ENCODE results near the gene IL17C. TPM values are rescaled to one million over a fixed set of nuclear protein-coding genes. Genes with fewer than 3 reads are reported as not detected.

The IL17C gene
- total and polyA plus RNA-seq, 2 of the 8 experiments (the other 6 are each of a cell fraction or from before 2014, with no cell fraction given): 1.1 to 1.9 TPM

GRCh38 chr16:88650749-88651275 is 12.4 kb downstream of the IL17C start, which contains the start of gene CYBA:
CYBA (minus strand) TSS chr16:88651053; CDS start chr16:88651013, 40 bp downstream.
- peak in 1 of 2 experiments; percentile 90 for DNase-seq (ENCODE audit: low read depth in 1 of 2, low spot score in 2 of 2)
- peak in 1 of 2 experiments; percentile 69; a peak in 1 of 3 replicates for TF ChIP-seq POLR2A (IDR thresholded peaks at IDR 0.05; ENCODE audit: control extremely low read depth in 1 of 2, low read depth in 2 of 2, low read length in 2 of 2)
- no peak for TF ChIP-seq SIRT6 (IDR thresholded peaks at IDR 0.05; ENCODE audit: low read length)
- 0 out of 2 replicates have a peak, but pooled peaks have one; percentile 25 for TF ChIP-seq CREB1 (IDR thresholded peaks at IDR 0.05)
- no peak for TF ChIP-seq NRF1 (IDR thresholded peaks at IDR 0.05; ENCODE audit: low read depth, low read length)
- peak; percentile 59 for TF ChIP-seq ASH2L (IDR thresholded peaks at IDR 0.05; ENCODE audit: low read length)
- 0 out of 4 replicates have a peak, but pooled peaks of 1 of the 2 experiments have one; percentile 25 for TF ChIP-seq SIN3A (conservative IDR thresholded peaks at IDR 0.05 in 1 of 2, IDR thresholded peaks at IDR 0.05 in 1 of 2; ENCODE audit: low read depth in 1 of 2, low read length in 2 of 2)
- no peak for TF ChIP-seq BACH1 (IDR thresholded peaks at IDR 0.05; ENCODE audit: low read length)
- TF ChIP-seq TAF1 (IDR thresholded peaks at IDR 0.05; ENCODE audit: low read depth, low read length): peak; percentile 63; the same call in 1 of the 2 replicates
- peak; percentile 64 for TF ChIP-seq POLR2AphosphoS5 (IDR thresholded peaks at IDR 0.05; ENCODE audit: low read depth, low read length)
- TF ChIP-seq TAF7 (optimal IDR thresholded peaks at IDR 0.05; ENCODE audit: borderline replicate concordance, low read depth, low read length): no peak
- peak; percentile 41; the same call in 1 of the 2 replicates for TF ChIP-seq PHF8 (conservative IDR thresholded peaks at IDR 0.05; ENCODE audit: low read depth, low read length)
- peak; percentile 49 for TF ChIP-seq KDM4A (IDR thresholded peaks at IDR 0.05; ENCODE audit: low read depth, low read length, severe bottlenecking)
- TF ChIP-seq RBBP5 (IDR thresholded peaks at IDR 0.05; ENCODE audit: borderline replicate concordance, low read depth, low read length): 0 out of 2 replicates have a peak, but pooled peaks have one; percentile 31

More at GRCh38 chr16:88650749-88651275, 12.4 kb downstream of the IL17C start, which contains the start of gene CYBA:
- peaks cover 0 to 11% (median 7%) of the 10 kb centered on the region in 4 experiments; a peak in 5 of 7 replicates for H3K4me1 ChIP-seq (replicated peaks in 1 of 4; ENCODE audit: control insufficient read depth in 3 of 4, insufficient read depth in 4 of 4, low read length in 3 of 4)
- WGBS, 2 experiments (ENCODE audit: extremely low coverage in 1 of 2, insufficient coverage in 1 of 2, insufficient read length in 1 of 2, insufficient replicate concordance in 2 of 2, low coverage in 1 of 2, low lambda C conversion rate in 2 of 2, missing lambda C conversion rate in 1 of 2): 2% methylated on average over 18 of the region's 41 CpGs; no CpG with 5 or more reads in 1 of the 2 experiments
- H3K18ac ChIP-seq (ENCODE audit: extremely low read depth, low read length): peak within 1 kb of the TSS; percentile 96
- no peak within 1 kb of the TSS for H2BK15ac ChIP-seq (ENCODE audit: low read length)
- peak within 1 kb of the TSS; percentile 27; the same call in 1 of the 2 replicates for H2BK12ac ChIP-seq (ENCODE audit: low read depth, low read length)
- H3K23me2 ChIP-seq (ENCODE audit: low read depth, low read length): peaks cover 10% of the 10 kb centered on the region; the same call in 1 of the 2 replicates
- H2AK5ac ChIP-seq (ENCODE audit: low read depth, low read length): peak within 1 kb of the TSS; percentile 30; the same call in 1 of the 2 replicates
- no peak for FAIRE-seq
- H3K4ac ChIP-seq (replicated peaks; ENCODE audit: insufficient read length, low read depth, low read length): peak within 1 kb of the TSS; percentile 94
- peak within 1 kb of the TSS; percentile 69; the same call in 1 of the 2 replicates for H2BK5ac ChIP-seq (ENCODE audit: low read depth, low read length)
- H3K4me3 ChIP-seq (ENCODE audit: extremely low read depth in 1 of 4, insufficient read depth in 2 of 4, low read depth in 3 of 4, low read length in 4 of 4): peak within 1 kb of the TSS; percentile 69 to 95 (median 78)
- H3K23ac ChIP-seq (ENCODE audit: insufficient read length): no peak within 1 kb of the TSS
- ChIA-PET POLR2A (ENCODE audit: partially characterized antibody) (interaction anchor here (1.2 to 4.9 kb wide), 5 partner anchors 9 to 21 kb away, joined by 4 to 35 read pairs (median 5); partner anchors contain the start of genes IL17C and MVD), CTCF (ENCODE audit: partially characterized antibody) (interaction anchor here (0.5 to 1.6 kb wide), 3 partner anchors 14 to 136 kb away, joined by 3 to 5 read pairs (median 3); no protein-coding TSS in a partner anchor)
- 0 out of 2 replicates have a peak within 1 kb of the TSS, but pooled peaks have one; percentile 57 for H4K8ac ChIP-seq (ENCODE audit: extremely low read depth, insufficient read depth, low read length)
- H2AFZ ChIP-seq (ENCODE audit: low read length): no peak within 1 kb of the TSS
- H3K9ac ChIP-seq (replicated peaks in 1 of 4; ENCODE audit: extremely low read depth in 1 of 4, low read depth in 3 of 4, low read length in 3 of 4): peak within 1 kb of the TSS; percentile 56 to 60 (median 58)
- H2BK20ac ChIP-seq (ENCODE audit: low read length): no peak within 1 kb of the TSS
- H3K14ac ChIP-seq (ENCODE audit: insufficient read length): peak within 1 kb of the TSS; percentile 83
- no peak within 1 kb of the TSS for H4K91ac ChIP-seq (replicated peaks; ENCODE audit: insufficient read length, low read length)
- H3K27ac ChIP-seq (ENCODE audit: low read depth, low read length): no peak within 1 kb of the TSS
- no peaks in the 10 kb centered on the region; a peak in 1 of 4 replicates for H3K79me2 ChIP-seq (ENCODE audit: control insufficient read depth in 1 of 2, insufficient read depth in 2 of 2, low read length in 2 of 2)
- no peak within 1 kb of the TSS for H2BK120ac ChIP-seq (replicated peaks; ENCODE audit: low read depth, low read length)
- H3K56ac ChIP-seq (replicated peaks; ENCODE audit: insufficient read length, low read depth, low read length): peak within 1 kb of the TSS; percentile 25
- no peaks in the 10 kb centered on the region for H3K27me3 ChIP-seq (replicated peaks in 1 of 4; ENCODE audit: control insufficient read depth in 3 of 4, extremely low read depth in 1 of 4, insufficient read depth in 3 of 4, low read length in 3 of 4)
- H4K20me1 ChIP-seq (replicated peaks in 1 of 2; ENCODE audit: control insufficient read depth in 1 of 2, insufficient read depth in 2 of 2, low read length in 2 of 2): peaks cover 2 to 24% of the 10 kb centered on the region in 2 experiments
- H4K5ac ChIP-seq (ENCODE audit: insufficient read length, low read depth, low read length): peak within 1 kb of the TSS; percentile 75
- peaks cover 3 to 19% (median 4%) of the 10 kb centered on the region in 4 experiments; a peak in 7 of 8 replicates for H3K36me3 ChIP-seq (ENCODE audit: control insufficient read depth in 2 of 4, insufficient read depth in 4 of 4, low read length in 3 of 4)
- peaks cover 6% of the 10 kb centered on the region for H3K79me1 ChIP-seq (ENCODE audit: low read depth, low read length)
- H3K9me3 ChIP-seq (ENCODE audit: insufficient read depth in 2 of 2, low read depth in 1 of 2, low read length in 1 of 2): no peaks in the 10 kb centered on the region
- peak within 1 kb of the TSS; percentile 80 to 92 for H3K4me2 ChIP-seq (ENCODE audit: insufficient read depth in 1 of 2, low read depth in 2 of 2, low read length in 2 of 2)

Measured in H1 (cell line).